ENCODE measurements around the gene HACD2.

Gene HACD2

DNA sequence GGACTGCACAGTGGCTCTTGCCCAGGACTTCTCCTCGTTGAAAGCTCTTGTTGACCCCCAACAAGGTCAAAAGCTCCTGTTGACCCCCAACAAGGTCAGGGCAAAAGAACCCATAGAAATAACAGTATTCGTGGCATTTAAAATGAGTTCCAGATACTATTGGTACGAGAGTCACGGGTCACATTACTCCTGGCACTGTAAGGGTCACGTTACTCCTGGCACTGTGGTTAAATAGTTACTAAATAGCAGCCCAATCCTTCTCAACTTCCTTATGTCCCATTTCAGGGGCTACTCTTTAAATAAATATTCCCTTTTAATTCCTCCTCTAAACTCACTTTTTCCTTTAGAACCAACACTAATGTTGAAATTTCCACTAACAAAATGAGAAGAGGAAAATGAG, 117.8 kb downstream of the HACD2 start:
- DNase-seq (ENCODE audit: low read depth): no peak
- no peak overlapping the region for H3K4me3 ChIP-seq (ENCODE audit: control insufficient read depth, low read depth, low read length)
- no peak for TF ChIP-seq CTCF (IDR thresholded peaks at IDR 0.05; ENCODE audit: control insufficient read depth, insufficient read depth, low read depth, low read length, missing control alignments)

GRCh38 chr3:123464211-123464610, 120.6 kb downstream of the HACD2 start:
- no peak overlapping the region for H3K4me3 ChIP-seq (ENCODE audit: control insufficient read depth, low read depth, low read length)
- no peak for DNase-seq (ENCODE audit: low read depth)
- no peak for TF ChIP-seq CTCF (IDR thresholded peaks at IDR 0.05; ENCODE audit: control insufficient read depth, insufficient read depth, low read depth, low read length, missing control alignments)

DNA sequence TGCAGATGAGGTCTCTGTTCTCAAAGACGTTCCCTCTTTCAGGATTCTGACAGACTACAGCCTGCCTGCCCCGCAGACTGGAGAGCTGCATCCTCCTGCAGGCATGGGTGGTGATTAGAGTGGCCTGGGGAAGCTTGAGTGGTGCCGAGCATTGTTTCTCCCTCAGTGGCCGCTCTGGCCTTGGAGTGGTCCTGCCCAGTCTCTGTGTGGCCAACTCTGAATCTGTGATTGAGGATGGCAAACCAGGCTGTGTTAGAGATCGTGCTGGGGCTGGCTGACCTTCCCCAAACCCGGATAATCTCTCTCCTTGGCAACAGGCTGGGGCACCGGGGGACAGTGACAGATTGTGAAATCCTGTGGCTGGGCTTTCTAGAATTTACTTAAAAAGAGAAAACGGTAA, 125.0 kb downstream of the HACD2 start:
- TF ChIP-seq CTCF (IDR thresholded peaks at IDR 0.05; ENCODE audit: control insufficient read depth, insufficient read depth, low read depth, low read length, missing control alignments): no peak
- H3K4me3 ChIP-seq (ENCODE audit: control insufficient read depth, low read depth, low read length): no peak overlapping the region
- no peak for DNase-seq (ENCODE audit: low read depth)

GRCh38 chr3:123458255-123458654, 126.6 kb downstream of the HACD2 start:
- no peak overlapping the region for H3K4me3 ChIP-seq (ENCODE audit: control insufficient read depth, low read depth, low read length)
- DNase-seq (ENCODE audit: low read depth): no peak
- TF ChIP-seq CTCF (IDR thresholded peaks at IDR 0.05; ENCODE audit: control insufficient read depth, insufficient read depth, low read depth, low read length, missing control alignments): no peak

DNA sequence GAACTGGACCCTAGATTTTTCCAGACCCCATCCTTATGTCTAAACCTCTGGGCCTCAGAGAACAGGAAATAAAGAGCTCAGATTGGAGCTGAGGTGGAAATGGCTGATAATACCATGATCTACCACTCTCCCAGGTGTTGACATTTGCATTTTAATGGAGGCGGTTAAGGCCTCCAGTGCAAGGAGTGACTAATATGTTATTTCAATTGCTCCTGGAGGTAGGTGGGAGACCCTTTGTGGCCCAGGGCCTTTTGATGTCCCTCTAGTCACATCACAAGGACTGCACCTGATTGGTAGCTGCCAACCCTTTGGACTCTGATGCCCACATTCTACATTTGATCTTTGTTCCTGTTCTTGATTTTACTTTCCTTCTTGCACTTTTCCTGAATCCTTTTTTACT, 127.0 kb downstream of the HACD2 start:
- H3K4me3 ChIP-seq (ENCODE audit: control insufficient read depth, low read depth, low read length): no peak overlapping the region
- TF ChIP-seq CTCF (IDR thresholded peaks at IDR 0.05; ENCODE audit: control insufficient read depth, insufficient read depth, low read depth, low read length, missing control alignments): no peak
- no peak for DNase-seq (ENCODE audit: low read depth)

DNA sequence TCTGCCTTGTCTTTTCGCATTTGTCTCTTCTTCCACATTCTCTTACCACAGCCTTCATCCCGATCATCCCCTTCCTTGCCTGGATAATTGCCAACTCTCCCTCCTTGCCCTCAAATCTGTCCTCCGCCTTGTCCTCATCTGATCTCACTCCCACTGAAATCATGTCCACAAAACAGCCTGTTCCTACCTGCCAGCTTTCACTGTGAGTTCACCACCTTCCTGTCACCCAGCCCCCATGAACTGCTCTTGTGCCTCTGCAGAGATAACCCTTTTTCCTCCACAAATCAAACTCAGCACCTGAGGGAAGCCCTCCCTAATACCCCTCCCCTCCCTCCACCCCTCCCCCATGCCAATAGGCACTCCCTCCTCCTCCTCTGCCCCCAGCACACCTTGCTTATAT, 131.2 kb downstream of the HACD2 start:
- no peak overlapping the region for H3K4me3 ChIP-seq (ENCODE audit: control insufficient read depth, low read depth, low read length)
- no peak for DNase-seq (ENCODE audit: low read depth)
- TF ChIP-seq CTCF (IDR thresholded peaks at IDR 0.05; ENCODE audit: control insufficient read depth, insufficient read depth, low read depth, low read length, missing control alignments): no peak

GRCh38 chr3:123451186-123451585, 133.7 kb downstream of the HACD2 start:
- no peak for DNase-seq (ENCODE audit: low read depth)
- no peak overlapping the region for H3K4me3 ChIP-seq (ENCODE audit: control insufficient read depth, low read depth, low read length)
- no peak for TF ChIP-seq CTCF (IDR thresholded peaks at IDR 0.05; ENCODE audit: control insufficient read depth, insufficient read depth, low read depth, low read length, missing control alignments)
